ENCODE results near the gene GJC1.

The GJC1 gene

DNA sequence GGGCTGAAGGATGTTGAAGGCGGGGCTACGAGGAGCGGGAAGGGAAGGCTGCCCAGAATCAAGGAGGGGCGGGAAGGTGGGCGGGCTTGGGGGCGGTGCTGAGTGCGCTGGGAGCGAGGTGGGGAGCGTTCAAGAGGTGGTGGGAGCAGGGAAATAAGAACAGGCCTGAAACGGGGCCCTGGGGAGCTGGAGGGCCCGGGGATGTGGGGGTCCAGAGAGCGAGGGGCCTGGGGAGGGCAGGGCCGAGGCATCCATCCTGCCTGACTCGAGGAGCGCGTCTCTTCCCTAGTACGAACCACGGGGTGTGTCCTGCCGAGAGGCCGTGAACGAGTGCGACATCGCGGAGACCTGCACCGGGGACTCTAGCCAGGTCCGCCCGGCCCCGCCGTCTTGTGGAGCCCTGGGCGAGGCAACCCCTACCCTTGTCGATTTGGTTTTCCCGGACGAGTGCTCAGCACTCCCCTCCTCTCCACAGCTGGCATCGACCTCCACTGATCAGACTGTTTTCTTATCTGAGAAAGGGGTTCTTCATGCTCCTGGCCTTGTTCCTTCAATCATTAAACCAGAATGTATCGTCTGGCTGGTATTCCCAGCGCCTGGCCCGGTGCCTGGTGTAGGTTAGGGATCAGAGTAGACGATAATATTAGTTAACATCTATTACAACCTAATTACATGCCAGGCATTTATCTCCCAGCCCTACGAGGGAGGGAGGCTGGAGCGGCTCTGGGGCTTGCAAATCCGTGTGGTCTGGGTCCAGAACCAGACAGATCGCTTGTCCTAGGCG, 54.1 kb downstream of the GJC1 start:
- peak; percentile 75 for DNase-seq

DNA sequence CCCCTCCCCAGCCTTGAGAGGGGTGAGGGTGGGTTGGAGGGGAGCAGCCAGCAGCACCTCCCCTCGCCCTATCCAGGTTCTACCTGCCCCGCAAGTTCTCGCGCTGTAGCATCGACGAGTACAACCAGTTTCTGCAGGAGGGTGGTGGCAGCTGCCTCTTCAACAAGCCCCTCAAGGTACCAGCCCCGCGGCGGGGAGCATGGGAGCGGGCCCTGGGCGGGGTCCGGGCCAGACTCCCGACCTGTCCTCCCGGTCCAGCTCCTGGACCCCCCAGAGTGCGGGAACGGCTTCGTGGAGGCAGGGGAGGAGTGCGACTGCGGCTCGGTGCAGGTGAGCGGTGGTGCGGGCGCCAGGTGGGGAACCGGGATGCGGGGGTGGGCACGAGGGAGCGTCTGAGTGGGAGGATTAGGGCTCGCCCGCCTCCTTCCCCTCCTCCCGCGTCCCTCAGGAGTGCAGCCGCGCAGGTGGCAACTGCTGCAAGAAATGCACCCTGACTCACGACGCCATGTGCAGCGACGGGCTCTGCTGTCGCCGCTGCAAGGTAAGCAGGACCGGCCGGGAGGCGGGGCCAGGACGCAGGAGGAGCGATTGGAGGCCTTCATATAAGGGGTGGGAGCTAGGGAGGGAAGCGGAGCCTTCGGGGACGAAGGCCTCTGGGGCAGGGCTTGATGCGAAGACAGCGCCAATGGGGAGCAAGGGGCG, 54.8 kb downstream of the GJC1 start:
- DNase-seq: peak; percentile 99

DNA sequence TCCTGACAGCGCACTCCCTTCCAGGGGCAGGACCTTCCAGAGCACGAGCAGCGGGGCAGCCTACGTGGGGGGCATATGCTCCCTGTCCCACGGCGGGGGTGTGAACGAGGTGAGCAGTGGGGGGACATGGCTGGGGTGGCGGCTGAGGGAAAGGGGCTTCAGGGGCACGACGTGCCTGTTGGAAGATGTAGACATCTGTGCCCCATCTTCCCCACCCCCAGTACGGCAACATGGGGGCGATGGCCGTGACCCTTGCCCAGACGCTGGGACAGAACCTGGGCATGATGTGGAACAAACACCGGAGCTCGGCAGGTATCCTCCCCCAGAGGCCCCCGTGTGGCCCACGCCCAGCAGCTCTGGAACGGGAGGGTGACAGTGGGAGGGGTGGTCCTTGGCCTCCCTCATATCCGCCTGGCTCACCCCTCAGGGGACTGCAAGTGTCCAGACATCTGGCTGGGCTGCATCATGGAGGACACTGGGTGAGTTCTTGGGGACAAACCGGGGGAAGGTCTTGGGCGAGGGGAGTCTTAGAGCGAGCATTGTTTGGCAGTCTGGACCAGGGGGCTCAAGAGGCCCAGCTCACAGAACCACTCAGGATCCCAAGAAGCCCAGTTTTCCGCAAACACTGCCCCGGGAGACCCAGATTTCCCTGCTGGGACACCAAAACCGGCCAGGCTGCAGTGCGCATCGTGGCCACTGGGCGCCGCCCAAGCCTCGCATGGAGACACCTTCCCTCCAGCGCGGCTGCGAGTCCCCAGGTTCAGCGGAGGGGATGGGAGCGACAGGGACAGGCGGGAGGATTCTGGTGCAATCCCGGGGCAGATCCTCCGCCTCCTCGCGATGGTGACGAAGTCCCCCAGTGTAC, 55.6 kb downstream of the GJC1 start:
- peak; percentile 80 for DNase-seq

DNA sequence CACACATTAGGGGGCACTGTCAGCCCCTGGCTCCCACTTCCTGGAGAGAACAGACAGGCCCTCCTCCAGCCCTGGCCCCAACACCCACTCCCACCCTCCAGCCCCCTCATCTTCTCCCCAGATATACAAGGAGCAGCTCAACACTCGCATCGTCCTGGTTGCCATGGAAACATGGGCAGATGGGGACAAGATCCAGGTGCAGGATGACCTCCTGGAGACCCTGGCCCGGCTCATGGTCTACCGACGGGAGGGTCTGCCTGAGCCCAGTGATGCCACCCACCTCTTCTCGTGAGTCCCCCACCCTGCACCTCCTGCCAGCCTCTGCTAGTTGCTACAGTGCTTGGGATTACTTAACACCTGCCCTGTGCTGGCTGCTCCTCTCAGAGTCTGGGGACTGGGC, 56.9 kb downstream of the GJC1 start:
- DNase-seq: no peak

DNA sequence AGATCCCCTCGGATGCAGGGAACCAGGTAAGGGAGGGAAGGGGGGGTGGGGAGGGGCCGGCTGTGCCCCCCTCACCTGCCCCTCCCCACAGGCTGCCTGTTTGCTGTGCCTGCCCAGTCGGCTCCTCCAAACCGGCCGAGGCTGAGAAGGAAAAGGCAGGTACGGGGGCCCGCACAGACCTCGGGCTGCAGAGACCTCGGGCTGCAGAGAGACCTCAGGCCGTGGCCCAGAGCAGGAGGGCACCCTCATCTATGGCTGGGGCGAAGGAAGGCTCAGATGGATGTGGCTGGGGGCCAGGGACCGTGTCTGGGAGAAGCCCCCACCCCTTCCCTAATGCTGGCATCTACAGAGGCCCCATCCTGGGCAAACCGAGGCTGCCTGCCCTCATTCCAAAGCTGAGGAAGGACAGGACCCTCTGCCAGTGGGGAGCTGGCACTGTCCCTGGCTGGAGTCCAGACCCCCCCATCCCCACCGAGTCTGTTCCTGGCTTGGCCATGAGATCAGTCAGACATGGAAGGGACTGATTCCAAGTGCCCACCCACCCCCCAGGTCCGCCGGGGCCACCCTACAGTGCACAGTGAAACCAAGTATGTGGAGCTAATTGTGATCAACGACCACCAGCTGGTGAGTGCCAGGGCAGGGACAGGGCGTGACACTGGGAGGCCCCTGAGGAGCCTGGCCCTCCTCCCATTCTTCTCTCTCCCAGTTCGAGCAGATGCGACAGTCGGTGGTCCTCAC, 57.6 kb downstream of the GJC1 start:
- DNase-seq: no peak

DNA sequence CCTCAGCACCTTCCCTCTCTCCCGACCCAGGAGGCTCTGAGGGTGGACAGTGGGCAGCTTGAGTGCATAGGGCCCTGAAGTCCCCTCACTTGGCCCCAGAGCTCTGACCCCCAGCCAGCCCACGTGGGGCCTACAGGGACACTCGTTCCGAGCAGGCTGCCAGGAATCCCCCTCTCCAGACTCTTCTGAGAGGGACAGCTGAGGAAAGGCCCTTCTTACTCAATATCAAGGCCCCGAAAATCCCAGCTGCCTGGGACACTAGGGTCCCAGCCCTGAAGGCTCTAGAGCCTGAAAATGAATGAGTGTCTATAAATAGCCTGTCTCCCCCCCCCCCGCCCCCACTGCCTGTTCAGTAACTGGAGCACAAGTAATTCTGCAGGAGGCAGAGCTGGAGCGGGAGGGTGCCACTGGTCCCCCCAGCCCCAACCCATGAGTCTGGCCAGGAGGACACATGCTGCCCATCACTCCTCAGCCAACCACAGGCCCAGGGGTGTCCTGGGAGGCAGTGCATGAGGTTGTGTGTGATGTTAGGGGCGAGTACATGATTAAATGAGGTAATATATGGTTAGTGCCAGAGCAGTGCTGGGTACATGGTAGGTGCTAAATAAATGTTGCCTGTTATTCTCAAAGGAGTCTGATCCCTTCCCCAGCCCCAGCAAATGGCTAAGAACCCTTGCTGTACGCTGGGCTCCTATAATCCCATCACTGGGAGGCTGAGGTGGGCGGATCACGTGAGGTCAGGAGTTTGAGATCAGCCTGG, 59.7 kb downstream of the GJC1 start:
- no peak for DNase-seq

DNA sequence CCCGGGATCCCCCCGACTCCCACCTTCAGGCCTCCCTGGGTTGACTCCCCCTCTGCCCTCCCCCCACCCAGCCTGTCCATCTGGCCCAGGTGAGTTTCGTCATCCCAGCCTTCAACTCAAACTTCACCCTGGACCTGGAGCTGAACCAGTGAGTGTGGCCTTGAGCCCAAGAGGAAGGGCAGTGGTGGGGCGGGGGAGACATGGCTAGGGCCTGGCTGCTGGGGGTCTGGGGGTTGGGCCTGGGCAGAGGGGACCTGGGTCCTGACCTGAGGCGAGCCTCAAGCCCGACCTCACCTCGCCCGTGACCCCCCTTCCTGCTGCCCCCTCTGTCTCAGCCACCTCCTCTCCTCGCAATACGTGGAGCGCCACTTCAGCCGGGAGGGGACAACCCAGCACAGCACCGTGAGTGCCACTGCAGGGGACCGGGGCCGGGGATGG, 60.4 kb downstream of the GJC1 start:
- DNase-seq: no peak

DNA sequence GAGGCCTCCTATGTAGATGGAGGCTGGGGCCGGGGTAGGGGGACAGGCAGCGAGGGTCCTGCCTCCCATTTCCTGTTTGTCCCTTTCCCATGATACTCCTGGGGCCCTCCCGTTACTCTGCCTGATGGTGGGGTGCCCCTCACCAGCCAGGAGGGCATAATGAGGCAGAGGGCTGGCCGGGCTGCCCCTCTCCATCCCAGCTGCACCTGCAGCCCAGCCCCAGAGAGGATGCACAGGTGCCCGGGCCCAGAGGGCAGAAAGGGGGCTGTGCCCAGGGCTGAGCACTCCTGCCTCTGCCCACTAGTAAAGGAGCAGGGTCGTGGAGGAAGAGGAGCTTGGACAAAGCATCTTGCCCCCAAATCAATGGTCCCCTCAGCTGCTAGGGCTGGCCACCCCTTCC, 60.9 kb downstream of the GJC1 start:
- DNase-seq: no peak

DNA sequence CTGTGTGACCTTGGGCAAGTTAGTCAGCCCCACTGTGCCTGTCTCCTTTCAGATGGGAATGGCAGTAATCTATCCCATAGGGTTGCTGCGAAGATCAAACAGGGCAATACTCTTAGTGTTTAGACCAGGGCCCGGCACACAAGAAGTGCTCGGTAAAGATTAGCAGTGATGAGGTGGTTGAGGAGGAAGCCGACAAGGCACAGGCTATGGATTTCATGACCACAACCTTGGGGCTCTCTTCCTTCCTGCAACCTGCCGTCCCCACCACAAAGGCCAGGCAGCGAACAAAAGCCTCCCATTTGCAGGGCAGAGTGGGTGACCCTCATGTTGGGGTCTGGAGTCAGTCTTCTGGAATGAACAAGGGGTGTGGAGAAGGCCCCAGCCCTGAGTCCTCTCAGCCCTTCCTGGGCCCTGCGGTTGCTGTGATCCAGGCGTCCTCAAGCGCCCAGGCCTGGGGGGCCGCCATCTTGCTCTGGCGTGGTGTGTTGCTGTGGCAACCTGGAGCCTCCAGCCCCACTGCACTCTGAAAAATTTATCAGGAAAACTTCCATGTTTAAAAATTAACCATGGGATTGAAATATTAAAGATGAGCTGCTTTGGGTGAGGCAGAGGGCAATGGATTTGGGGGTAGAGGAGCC, 61.5 kb downstream of the GJC1 start:
- DNase-seq: no peak

DNA sequence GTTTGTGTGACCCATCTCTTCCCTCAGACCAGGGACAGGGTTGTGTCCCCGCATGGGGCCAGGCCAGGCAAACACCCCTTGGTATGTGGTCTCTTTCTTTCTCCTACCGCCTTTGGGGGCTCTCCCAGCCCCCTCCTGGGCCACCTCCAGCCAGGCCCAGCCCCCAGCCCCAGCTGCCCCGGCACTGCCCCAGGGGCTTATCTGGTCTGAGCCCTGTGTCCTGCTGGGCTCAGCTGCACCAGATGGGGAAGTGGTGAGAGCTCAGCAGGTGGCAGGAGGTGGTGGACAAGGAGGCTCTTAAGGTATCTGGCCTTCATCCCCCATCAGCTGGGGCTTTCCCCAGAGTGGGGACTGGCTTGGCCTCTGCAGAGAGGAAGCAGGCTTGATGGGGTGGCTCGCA, 62.6 kb downstream of the GJC1 start:
- peak; percentile 81 for DNase-seq

DNA sequence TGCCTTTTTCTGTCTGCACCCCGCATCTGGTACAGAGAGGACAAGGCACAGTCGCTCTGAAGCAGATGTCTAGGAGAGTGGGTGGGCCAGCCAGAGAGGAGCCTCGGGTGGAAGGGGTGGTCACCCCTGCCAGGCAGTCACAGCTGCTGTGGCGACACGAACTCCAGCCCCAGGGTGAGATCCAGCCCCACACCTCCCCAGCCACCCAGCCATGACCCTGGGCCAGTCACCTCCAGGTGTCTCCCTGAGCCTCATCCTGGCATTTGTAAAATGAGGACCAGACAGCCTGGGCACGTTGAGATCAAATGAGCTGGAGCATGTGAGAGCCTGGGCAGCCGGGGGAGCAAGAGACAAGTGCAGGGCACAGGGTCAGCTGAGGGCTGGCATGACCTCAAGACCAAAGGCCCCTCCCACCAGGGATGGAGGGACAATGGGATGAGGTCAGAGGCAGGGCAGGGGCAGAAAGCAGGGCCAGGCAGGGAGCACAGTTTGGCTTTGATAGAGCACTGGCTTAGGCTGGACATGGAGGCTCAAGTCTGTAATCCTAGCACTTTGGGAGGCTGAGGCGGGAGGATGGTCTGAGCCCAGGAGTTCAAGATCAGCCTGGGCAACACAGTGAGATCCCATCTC, 63.6 kb downstream of the GJC1 start:
- no peak for DNase-seq

DNA sequence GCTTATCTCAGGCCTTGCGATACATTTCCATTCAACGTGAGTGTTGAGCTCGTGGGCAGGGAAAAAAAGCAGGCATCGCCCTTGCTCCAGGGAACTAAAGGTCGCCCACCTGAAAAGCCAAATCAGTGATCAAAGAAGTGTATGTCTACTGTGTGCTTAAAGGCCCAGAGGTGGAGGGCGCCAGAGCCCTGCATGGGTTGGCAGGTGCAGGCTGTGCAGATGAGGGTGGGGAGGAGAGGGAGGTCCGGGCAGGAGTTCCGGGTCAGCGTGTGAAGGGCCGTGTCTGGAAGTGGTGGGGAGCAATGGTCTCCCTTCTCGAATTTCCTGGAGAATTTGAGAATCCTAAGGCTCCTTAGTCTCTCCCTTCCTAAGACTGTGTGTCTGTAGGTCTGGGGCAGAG, 64.1 kb downstream of the GJC1 start:
- no peak for DNase-seq

DNA sequence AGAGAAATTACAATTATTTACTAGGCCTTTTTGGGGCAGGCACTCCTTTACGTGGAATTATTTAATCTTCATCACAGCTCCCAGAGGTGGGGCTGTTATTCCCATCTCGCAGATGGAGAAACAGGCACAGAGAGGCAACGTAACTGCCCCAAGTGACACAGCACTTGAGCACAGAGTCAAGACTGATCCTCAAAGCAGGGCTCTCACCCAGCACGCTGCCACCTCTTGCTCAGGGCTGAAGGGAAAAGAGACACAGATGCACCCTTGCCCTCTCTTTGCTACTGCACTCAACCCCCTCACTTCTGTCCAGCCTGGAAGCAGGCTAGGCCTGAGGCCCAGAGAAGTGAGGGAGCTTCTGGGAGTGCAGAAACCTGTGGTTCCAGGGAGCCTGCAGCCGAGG, 66.9 kb downstream of the GJC1 start:
- no peak for DNase-seq

DNA sequence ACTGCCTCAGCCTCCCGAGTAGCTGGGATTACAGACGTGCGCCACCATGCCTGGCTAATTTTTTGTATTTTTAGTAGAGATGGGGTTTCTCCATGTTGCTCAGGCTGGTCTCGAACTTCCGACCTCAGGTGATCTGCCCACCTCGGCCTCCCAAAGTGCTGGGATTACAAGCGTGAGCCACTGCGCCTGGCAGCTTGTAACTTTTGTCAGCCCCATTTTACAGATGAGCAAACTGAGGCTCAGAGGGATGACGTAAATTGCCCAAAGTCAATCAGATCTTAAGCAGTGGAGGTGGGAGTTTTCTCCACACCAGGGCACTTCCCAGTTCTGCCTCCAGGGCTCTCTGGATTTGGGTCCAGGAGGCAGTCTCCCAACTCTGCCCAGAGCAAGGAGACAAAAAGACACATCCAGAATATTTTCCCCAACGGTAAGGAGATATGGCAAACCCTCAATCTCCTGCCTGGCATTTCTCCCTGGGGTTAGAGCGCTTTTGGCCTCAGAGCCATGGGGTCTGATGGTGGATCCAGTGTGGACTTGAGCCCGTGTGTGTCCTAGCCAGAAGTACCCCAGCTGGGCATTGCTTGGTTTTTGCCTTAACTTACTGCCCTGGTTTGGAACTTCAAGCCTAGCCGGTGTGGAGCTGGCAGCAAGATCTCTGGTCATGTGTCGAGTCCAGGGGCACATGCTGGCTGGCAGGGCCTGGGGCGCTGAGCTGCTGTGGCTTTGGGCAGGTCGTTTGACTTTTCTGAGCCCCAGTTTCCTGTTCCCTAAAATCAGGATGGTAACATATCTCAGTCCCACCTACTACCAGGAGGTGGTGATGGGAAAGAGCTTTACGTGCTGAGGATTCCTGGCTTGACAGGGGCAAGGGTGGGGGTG, 67.9 kb downstream of the GJC1 start:
- DNase-seq: no peak

DNA sequence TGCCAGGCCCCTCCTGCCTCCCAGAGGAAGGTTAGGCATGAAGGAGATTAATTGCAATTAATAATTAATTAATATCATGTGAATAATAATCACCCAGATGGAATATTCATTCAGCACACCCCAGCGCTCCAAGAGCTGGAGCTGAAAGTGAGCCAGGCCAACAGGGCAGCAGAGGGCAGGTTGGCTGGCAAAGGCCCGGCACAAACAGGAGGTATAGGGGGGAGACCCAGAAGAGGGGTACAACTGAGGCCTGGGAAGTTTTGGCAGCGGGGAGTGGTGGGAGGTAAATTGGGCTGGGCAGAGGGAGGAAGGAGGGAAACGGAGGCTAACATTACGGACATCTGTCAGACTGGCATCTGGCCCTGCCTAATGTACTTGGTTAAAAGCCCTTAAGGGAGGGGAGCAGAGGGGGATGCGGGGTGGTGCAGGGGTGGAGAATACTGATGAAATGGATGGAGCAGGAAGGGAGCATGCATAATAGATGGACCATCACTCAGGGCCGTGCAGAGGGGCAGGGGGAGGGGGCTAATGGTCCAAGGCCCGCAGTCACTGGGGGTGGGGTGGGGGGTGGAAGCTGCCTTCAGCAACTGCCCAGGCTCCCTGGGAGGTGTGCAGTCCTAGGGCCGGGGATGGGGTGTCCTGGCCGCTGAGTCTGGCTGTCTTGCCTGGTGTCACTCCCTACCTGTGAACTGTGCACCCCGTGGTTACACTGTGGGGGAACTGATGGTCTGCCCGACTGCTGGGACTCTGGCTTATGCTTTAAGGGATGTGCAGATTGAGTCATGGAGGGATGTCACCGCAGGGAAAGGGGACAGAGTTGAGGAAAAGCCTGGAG, 69.4 kb downstream of the GJC1 start:
- DNase-seq: no peak

DNA sequence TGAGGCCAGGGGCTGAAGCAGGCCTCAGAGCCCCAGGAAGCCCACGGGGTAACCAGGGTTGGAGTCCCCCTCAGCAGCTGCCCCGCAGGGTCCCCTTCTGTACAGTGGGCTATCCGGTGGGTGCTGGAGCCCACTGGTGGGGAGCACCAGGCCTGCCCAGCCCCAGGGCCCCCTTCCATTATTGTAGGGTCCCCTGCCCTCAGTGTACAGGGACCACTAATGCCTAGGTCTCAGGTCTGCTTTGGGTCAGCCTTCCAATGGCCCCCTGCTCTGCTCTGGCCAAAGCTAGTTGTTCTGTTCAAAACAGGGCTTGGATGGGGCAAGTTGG, 70.2 kb downstream of the GJC1 start:
- DNase-seq: no peak

DNA sequence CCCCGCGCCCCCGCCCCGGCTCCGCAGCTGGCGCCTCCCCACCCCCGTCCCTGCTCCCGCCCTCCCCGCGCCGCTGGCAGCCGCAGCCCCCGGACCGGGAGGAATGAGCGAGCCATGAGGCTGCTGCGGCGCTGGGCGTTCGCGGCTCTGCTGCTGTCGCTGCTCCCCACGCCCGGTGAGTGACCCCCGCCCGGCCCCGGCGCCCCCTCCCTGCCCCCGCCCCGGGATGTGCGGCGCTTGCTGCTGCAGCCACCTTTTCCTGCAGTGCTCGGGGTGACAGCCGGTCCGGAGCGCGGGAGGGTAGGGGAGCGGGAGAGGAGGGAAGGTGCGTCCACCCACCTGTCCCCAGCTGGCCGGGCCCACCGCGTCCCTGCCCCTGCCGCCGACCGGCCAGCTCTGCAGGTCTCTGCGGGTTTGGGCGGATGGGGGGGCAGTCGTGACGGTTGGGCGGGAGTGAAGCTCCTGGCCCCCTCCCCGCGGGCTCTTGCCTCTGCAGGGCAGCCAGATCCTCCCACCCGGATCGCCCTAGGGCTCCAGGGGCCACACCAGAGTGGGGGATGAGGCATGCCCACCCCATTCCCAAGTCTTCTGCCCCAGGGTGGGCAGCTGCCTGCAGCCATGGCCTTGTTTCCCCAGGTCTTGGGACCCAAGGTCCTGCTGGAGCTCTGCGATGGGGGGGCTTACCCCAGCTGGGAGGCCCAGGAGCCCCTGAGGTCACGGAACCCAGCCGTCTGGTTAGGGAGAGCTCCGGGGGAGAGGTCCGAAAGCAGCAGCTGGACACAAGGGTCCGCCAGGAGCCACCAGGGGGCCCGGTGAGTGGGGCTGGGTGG, 70.8 kb downstream of the GJC1 start:
- DNase-seq: no peak

DNA sequence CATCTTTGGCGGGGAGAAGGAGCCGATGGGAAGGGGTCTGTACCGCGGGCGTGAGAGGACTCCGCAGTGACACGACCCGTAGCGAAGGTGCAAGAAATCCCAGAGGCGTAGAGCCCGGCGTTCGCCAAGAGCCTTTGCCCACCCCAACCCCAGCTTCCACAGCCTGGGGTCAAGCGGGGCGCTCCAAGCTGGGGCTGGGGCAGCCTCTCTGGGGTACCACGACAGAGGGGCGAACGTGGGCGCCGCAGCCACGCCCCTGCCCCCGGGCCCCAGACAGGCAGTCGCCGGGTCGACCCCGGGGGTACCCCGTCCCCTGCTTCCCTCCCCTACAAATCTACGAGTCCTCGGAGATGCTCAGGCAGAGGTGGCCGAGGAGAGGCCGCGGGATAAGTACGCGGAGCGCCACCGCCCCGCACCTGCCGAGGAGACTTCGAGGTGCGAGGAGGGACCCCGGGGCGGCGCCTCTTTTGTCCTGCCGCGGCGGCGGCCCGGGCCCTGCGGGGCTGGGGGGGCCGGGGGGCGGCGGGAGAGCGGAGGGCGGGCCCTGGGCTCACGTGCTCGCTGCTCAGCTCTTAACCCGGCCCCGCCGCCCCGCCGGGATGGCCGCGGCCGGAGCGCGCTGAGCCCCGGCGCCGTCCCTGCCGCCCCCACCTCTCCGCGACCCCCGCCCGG, 71.5 kb downstream of the GJC1 start, which contains the start of gene ADAM11:
Gene ADAM11, plus strand, starts transcription at position 575 of the 672 bp plus-strand sequence. CDS start 212 bp downstream, outside the sequence.
- peak; percentile 19 for DNase-seq

All from NCI-H146 (cell line).